Measurements from ENCODE around the gene FNTB.
A peak's percentile ranks its signal among the peaks of the same experiment; 100 is the strongest.

FNTB gene, protein sequence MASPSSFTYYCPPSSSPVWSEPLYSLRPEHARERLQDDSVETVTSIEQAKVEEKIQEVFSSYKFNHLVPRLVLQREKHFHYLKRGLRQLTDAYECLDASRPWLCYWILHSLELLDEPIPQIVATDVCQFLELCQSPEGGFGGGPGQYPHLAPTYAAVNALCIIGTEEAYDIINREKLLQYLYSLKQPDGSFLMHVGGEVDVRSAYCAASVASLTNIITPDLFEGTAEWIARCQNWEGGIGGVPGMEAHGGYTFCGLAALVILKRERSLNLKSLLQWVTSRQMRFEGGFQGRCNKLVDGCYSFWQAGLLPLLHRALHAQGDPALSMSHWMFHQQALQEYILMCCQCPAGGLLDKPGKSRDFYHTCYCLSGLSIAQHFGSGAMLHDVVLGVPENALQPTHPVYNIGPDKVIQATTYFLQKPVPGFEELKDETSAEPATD

DNA sequence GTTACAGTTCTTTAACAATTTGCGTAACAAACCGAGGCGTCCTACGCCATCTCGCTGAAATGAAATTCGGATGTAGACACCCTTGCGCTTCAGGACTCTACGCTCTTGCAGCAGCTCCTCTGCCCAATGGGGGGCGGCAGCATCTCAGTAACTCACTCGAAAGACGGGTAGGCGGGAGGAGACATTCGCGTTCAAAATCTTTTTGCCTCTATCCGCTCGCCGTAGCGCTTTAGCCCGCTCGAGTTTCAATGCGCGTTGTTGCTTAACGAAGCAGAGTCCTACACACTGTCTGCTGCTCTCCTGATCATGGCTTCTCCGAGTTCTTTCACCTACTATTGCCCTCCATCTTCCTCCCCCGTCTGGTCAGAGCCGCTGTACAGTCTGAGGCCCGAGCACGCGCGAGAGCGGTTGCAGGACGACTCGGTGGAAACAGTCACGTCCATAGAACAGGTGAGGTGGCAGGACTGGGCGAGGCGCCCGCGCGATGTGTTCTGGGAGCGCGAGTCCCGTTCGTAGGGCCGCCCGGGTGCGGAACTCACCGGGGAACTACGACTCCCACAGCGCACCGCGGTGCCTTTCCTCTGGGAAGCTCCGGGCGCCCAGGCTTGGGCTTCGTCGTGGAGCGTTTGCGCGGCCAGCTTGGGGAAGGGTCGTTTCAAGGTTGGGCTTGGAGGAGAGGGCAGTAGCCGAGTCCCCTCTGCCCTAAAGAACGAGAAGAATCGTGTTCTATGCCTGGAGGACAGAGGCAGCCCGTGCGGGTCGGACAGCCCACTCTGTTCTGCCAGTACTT is at the start of gene FNTB:
Gene FNTB (plus strand): TSS at position 248 of the 790 bp plus-strand sequence. CDS start 59 bp downstream, at position 307.
- peak; percentile 95 for DNase-seq

DNA sequence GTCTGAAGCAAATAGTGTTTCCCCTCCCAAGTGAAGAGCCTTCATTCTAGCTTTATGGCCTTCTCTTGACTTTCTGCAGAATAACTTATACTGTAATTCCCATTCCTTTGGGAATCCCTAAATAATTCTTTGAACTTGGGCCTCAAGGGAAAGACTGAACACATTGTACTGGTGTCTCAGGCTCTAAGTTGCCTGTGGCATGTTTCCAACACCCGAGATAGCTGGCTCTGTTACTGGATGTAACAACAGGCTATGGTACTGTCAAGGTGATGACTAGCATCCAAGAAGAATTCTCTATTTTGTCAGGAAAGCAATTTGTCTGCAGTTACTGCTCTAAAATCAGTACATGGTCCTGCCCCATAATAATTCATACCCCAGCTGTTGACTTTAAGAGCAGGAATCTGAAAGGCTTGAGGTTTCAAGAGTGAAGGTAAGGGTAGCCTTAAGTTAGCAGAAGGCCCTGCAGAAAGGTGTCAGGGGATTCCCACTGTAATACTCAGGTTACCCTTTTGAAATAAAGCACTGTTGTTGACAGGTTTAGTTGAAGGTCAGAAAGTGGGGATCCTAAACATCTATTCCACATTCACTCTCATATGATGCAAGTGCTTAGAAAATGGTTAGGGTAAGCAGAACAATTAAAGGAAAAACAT is 49.4 kb upstream of the FNTB start:
- no peak for DNase-seq

GRCh38 chr14:64937821-64938193 is 48.9 kb upstream of the FNTB start:
- no peak for DNase-seq

GRCh38 chr14:64938972-64939816 is 47.5 kb upstream of the FNTB start:
- DNase-seq, result no peak

DNA sequence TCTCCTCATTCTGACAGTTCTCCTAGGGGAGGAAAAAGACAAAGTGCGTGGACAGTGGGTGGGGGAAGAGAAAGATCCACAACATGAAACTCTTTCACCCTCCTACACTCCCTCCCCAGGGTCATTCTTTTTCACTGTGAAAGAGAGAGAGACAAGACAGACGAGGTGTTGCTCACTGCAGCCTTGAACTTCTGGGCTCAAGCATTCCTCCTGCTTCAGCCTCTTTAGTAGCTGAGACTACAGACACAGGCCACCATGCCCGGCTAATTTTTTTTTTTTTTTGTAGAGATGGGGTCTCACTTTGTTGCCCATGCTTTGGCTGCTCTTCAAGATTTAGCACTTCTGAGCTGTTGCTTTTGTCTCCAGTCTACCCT is 46.9 kb upstream of the FNTB start:
- DNase-seq, result no peak

DNA sequence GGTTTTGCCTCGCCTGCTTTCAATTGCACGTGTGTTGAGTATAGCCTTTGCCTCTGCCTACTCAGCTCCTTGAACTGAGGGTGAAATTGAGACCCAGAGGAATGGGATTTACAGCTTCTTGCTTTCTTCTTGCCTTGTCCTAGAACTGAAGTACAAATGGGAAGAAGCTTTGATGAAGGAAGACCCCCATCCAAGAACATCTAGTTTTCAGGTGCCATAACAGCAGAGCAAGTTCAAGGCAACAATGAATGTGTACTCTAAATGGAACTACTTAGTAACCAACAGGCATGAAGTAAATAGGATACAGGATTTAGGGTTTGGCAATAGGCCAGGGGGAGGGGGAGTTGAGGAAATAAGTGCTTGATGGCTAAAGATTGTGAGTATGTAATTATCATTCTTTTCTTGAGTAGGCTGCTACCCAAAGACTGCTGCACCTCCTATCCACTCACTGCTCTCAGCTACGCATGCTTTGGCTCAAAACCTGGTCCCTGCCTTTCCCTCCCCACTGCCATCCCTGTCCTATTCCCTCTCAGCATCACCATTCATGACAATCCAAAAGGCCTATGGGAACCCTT is 46.3 kb upstream of the FNTB start:
- DNase-seq, result no peak

GRCh38 chr14:64942531-64943111 is 44.1 kb upstream of the FNTB start, which contains the start of gene GPX2:
TSS of gene GPX2 (minus strand) at chr14:64942745. CDS start at chr14:64942726, 19 bp downstream.
- DNase-seq, result no peak

GRCh38 chr14:64943556-64943955 is 43.1 kb upstream of the FNTB start:
- DNase-seq, result no peak

DNA sequence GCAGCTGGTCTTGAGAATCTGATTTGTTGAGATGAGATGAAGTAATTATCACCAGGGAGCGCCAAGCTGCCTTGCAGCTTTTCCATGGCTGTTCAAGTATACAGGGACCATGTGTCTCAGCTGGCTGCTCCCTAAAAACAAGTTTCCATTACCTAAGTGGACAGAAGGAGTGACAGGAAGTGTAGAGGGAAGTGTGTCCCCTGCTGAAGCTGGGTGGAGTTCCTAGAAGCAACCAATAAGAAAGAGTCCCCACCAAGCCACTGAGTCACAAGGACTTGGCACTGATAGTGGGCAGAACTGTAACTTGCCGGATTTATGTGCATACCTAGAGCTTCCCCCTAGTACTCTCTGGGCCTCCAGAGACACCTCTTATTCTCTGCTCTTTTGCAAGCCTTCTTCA is 42.7 kb upstream of the FNTB start:
- DNase-seq, result no peak

DNA sequence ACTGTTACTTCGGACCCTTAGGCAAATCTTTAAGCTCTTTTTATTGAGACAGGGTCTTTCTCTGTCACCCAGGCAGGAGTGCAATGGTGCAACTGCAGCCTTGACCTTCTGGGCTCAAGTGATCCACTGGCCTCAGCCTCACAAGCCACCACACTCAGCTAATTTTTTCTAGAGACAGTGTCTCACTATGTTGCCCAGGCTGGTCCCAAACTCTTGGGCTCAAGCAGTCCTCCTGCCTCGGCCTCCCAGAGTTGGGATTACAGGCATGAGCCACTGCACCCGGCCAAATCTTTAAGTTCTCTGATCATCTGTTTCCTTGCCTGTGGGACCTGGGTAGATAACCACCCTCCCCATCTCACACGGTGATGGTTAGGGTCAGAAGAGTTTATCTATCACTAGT is 41.8 kb upstream of the FNTB start:
- no peak for DNase-seq

DNA sequence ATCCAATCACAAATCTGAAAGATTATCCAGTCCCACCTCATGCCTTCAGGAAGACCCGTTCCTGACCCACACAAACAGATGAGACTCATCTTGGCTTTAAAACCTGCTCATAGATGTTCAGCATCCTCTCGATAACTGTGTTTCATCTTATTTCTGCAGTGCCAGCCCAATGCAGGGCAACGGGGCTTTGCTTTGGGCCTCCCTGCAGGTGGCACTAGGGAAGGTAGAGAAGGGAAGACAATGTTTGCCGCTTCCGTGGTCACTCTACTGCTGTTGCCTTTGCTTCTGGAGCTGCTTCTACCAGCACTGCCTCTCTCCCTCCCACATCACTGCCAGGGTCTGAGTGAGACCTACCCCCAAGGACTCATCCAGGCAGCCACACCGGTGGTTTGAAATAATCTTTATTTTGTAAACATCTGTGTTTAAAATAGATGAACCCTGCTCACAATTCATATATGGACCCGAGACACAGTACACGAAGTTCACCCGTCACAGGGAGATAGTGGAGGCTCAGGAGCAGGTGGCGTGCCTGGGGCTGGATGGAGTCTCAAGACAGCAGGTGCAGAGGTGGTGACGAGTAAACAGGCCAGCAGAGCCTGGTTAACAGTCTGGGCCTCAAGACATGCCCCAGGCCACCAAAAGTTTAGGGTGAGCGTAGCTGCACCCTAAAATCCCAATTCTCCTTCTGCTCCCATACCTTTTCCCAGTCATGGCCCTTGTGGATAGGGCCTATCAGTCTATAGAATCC is 41.1 kb upstream of the FNTB start:
- no peak for DNase-seq

DNA sequence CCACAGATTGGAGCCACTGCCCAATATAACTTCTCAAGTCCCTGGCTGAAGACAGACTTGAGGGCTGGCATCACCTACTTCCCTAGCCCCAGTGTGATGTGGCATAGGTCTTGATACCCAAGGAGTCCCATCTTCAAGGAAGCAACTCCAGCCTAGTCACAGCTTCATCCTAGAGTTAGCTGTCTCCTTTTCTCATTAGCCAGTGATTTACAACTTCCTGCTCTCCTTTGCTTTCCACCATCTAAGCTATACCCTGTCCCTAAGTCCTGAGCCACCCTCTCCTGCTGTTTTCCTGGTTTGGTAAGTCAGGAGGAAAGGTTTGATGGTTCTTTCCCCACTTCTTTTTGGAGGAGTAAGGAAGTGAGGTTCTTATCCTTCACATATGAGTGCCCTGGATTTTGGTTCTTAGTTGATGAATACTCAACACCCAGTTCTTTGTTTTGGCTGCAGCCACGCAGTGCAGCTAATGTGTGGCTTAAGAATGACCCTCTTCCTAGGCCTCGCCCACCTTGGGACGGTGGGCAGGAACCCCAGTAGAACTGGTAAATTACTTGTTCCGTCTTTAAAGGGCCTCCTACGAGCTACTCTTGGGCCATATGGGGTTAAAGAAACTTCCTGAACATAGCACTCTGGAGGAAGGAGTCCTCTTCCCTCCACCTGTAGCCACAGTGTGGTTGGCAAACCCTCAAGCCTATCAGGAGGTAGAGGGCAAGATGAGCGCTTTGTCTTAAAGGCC is 40.2 kb upstream of the FNTB start:
- no peak for DNase-seq

- DNase-seq, result no peak
Observed at GRCh38 chr14:64947710-64948611, 38.7 kb upstream of the FNTB start.

DNA sequence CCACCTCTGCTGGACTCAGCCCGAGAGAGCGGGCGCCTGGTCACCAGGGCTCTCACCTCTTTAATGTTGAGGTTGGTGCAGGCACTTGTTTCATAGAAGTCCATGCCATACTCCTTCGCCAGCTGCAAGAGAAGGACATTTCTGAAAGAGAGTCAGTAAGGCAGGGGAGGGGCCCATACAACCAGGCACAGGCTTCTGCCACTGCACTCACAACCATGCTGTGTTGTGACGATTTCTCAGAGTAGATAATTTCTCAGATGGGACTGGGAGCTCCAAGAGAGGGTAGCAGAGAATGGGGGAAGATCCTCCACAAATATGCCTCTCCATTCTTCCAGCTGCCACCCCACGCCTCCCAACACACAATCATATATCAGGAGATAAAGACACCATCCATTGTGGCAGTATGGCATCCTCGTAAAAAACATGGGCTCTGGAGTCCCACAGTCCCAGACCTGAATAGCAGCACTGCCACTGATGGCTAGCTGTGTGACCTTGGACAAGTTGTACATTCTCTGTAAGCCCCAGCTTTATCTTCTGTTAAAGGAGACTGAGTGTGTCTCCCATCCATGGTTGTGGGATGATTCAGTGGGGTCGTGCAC is 38.0 kb upstream of the FNTB start:
- DNase-seq, result no peak

DNA sequence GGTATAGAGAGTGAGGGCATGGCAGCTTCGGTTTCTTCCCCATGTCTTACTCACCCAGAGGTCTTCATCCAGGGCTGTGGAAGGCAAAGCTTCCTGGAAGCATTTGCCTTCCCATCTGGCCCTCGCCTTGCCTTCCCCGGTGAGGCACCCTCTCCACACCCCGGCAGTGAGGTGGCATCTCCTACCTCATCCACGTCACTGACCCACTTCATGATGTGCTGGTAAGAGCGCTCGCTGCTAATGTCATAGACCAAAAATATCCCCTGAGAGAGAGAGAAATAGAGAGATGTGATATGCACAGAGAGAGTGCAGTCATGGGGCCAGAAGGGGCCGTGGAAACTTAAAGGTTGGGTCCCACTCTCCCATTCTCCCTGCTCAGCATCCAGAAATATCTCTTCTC is 35.8 kb upstream of the FNTB start:
- DNase-seq, result no peak

GRCh38 chr14:64951291-64951690 is 35.4 kb upstream of the FNTB start:
- no peak for DNase-seq

GRCh38 chr14:64951724-64952123 is 35.0 kb upstream of the FNTB start:
- DNase-seq, result no peak

GRCh38 chr14:64952598-64953309 is 33.9 kb upstream of the FNTB start:
- DNase-seq, result no peak

Measured in CD4-positive, alpha-beta T cell treated with Interleukin-12 subunit alpha and Interleukin-12 subunit beta, for 1 hour (primary cell).